GM12878 (cell line): ENCODE results near the gene POLR3E. TPM values are rescaled to one million over a fixed set of nuclear protein-coding genes. Genes with fewer than 3 reads are reported as not detected.
A peak's percentile ranks its signal among the peaks of the same experiment; 100 is the strongest.

Source experiments
- ATF2 ChIP-seq: IDR thresholded peaks from 2 replicates; pipeline ENCODE4 v1.6.1; 2012; ENCODE audit warnings: low read length, inconsistent platforms
- BCLAF1 ChIP-seq: fragments of 450-650 bp; IDR thresholded peaks from 2 replicates; pipeline ENCODE4 v1.6.1; 2017; ENCODE audit warnings: antibody characterized with exemption, mild to moderate bottlenecking, moderate library complexity
- CBFB ChIP-seq: IDR thresholded peaks from 2 replicates; pipeline ENCODE4 v1.6.1; 2016; ENCODE audit warnings: antibody characterized with exemption, low read depth
- DPF2 ChIP-seq: fragments of 450-650 bp; IDR thresholded peaks from 2 replicates; pipeline ENCODE4 v1.6.1; 2017; ENCODE audit warnings: mild to moderate bottlenecking
- HSF1 ChIP-seq: fragments of 150-350 bp; IDR thresholded peaks from 2 replicates; pipeline ENCODE4 v1.6.1; 2014; ENCODE audit warnings: mild to moderate bottlenecking, low read depth, low read length
- IKZF2 ChIP-seq, 2 experiments: fragments of 450-650 bp; IDR thresholded peaks; 2 replicates each; pipeline ENCODE4 v1.6.1; 2017; ENCODE audit warnings: mild to moderate bottlenecking in 2 of 2, moderate library complexity in 2 of 2
- JUNB ChIP-seq: IDR thresholded peaks from 2 replicates; pipeline ENCODE4 v1.6.1; 2016; ENCODE audit warnings: antibody characterized with exemption, mild to moderate bottlenecking
- KAT2A ChIP-seq: conservative IDR thresholded peaks from 2 replicates; pipeline ENCODE4 v1.6.1; 2011; ENCODE audit warnings: low read depth, low read length; ENCODE audit not compliant: control insufficient read depth
- MEF2A ChIP-seq: IDR thresholded peaks from 2 replicates; pipeline ENCODE4 v1.6.1; 2011; ENCODE audit warnings: low read depth, mild to moderate bottlenecking, low read length, moderate library complexity; ENCODE audit not compliant: insufficient read depth
- NFYB ChIP-seq: IDR thresholded peaks from 2 replicates; pipeline ENCODE4 v1.6.1; 2011; ENCODE audit warnings: low read depth, mild to moderate bottlenecking, low read length, improper control_type of control experiment, moderate library complexity; ENCODE audit not compliant: insufficient read depth
- PAX8 ChIP-seq: fragments of 450-650 bp; IDR thresholded peaks from 2 replicates; pipeline ENCODE4 v1.6.1; 2017; ENCODE audit warnings: mild to moderate bottlenecking, moderate library complexity
- PKNOX1 ChIP-seq: fragments of 450-650 bp; IDR thresholded peaks from 2 replicates; pipeline ENCODE4 v1.6.1; 2016; ENCODE audit warnings: mild to moderate bottlenecking
- RELB ChIP-seq: fragments of 450-650 bp; IDR thresholded peaks from 2 replicates; pipeline ENCODE4 v1.6.1; 2017; ENCODE audit warnings: low read depth, mild to moderate bottlenecking, moderate library complexity
- USF2 ChIP-seq: IDR thresholded peaks from 2 replicates; pipeline ENCODE4 v1.6.1; 2011; ENCODE audit warnings: low read depth, low read length, improper control_type of control experiment, borderline replicate concordance
- ZNF687 ChIP-seq: fragments of 450-650 bp; IDR thresholded peaks from 2 replicates; pipeline ENCODE4 v1.6.1; 2017; ENCODE audit warnings: mild to moderate bottlenecking, moderate library complexity
- polyA plus RNA-seq, 11 experiments: library from polyadenylated mRNA; depleted of rRNA in 4 of 11; unstranded in 6 of 11; stranded (reverse) in 5 of 11; fragments of >200 nt; fragmentation: Nextera tagmentation in 4 of 11; fragmentation: Illumina TruSeq in 1 of 11; extraction: Ambion mirVana in 4 of 11; extraction: Trizol in 1 of 11; gene quantifications; 1 replicate in 1 of 11; 2 replicates in 10 of 11; pipeline versions ENCODE4 v1.2.1 to v1.2.3, GENCODE V29; 2011 to 2016; ENCODE audit warnings: inconsistent platforms in 2 of 11, missing spikeins in 2 of 11, low read depth in 1 of 11
- total RNA-seq, 4 experiments: library from RNA; depleted of rRNA in 3 of 4; stranded (reverse); fragments of >200 nt in 3 of 4; fragmentation: Illumina TruSeq in 1 of 4; extraction: Trizol in 1 of 4; gene quantifications; 2 replicates each; pipeline versions ENCODE4 v1.2.1 to v1.2.3, GENCODE V29; 2013 to 2021

The POLR3E gene
- total and polyA plus RNA-seq, 10 of the 15 experiments (the other 5 are each of a cell fraction or from before 2014, with no cell fraction given) = 11.1 to 79.5 (median 39.7) TPM

- peak; percentile 91 for TF ChIP-seq HSF1
- TF ChIP-seq ATF2 = peak; percentile 38; the same call in 1 of the 2 replicates
- TF ChIP-seq PAX8 = no peak
- 0 out of 2 replicates have a peak, but pooled peaks have one; percentile 43 for TF ChIP-seq MEF2A
- TF ChIP-seq USF2 = no peak
- peak; percentile 20; the same call in 1 of the 2 replicates for TF ChIP-seq JUNB
- no peak for TF ChIP-seq CBFB
- TF ChIP-seq RELB = peak; percentile 55
- TF ChIP-seq BCLAF1 = no peak
- TF ChIP-seq ZNF687 = peak; percentile 80
- TF ChIP-seq DPF2 = peak; percentile 74
- no peak for TF ChIP-seq NFYB
- no peak for TF ChIP-seq KAT2A
- TF ChIP-seq IKZF2 (IDR thresholded peaks at IDR 0.05) = peak in 1 of 2 experiments; percentile 64; a peak in 3 of 4 replicates
- TF ChIP-seq PKNOX1 = 0 out of 2 replicates have a peak, but pooled peaks have one; percentile 8
These were observed 59.9 kb downstream of the POLR3E start (continued) for GRCh38 chr16:22356930-22357634.
